SK-N-SH (cell line): Measurements from ENCODE around the gene KCNC3. TPM values are rescaled to one million over a fixed set of nuclear protein-coding genes. Genes with fewer than 3 reads are reported as not detected.

Source experiments
- CTCF ChIA-PET: fragments of 300-600, 350-600 bp; formaldehyde crosslinking; extraction: SDS; loops from one replicate; lab custom pipeline; 2021; lab: Yijun Ruan, JAX
- POLR2A ChIA-PET: fragments of 350-600 bp; sonication (Branson Sonifier 250); formaldehyde crosslinking; extraction: SDS; loops from one replicate; lab custom pipeline; 2020; ENCODE audit warnings: antibody characterized with exemption, inconsistent platforms; lab: Yijun Ruan, JAX
- DNase-seq: peaks from one replicate; pipeline ENCODE4 v3.0.0; 2012
- H2AFZ ChIP-seq: fragments of 200-600 bp; sonication (generic); 2 replicates; pipeline ENCODE4 v1.8.1; 2016; ENCODE audit warnings: antibody characterized with exemption, mild to moderate bottlenecking, low read depth
- H3F3A ChIP-seq: fragments of 200-600 bp; sonication (generic); replicated peaks from 2 replicates; pipeline ENCODE3; 2016; ENCODE audit warnings: antibody characterized with exemption, mild to moderate bottlenecking; ENCODE audit not compliant: insufficient read depth
- H3K27ac ChIP-seq, 2 experiments: fragments of 200-500 bp in 1 of 2; fragments of 200-600 bp in 1 of 2; sonication (Bioruptor generic) in 1 of 2; sonication (generic), shearing (Covaris generic) in 1 of 2; 2 replicates each; pipeline versions ENCODE4 v1.5.1 to v1.6.1; 2014 to 2016; ENCODE audit warnings: low read depth in 2 of 2, inconsistent platforms in 1 of 2, low read length in 1 of 2, mild to moderate bottlenecking in 1 of 2, mixed read lengths in 1 of 2
- H3K27me3 ChIP-seq: fragments of 200-600 bp; sonication (generic), shearing (Covaris generic); 2 replicates; pipeline ENCODE4 v1.6.1; 2016; ENCODE audit warnings: mixed run types; ENCODE audit not compliant: insufficient read depth
- H3K36me3 ChIP-seq, 2 experiments: fragments of 200-500 bp in 1 of 2; fragments of 200-600 bp in 1 of 2; sonication (Bioruptor generic) in 1 of 2; sonication (generic) in 1 of 2; replicated peaks in 1 of 2; 2 replicates each; pipeline versions ENCODE3 to v1.5.1; 2014 to 2016; ENCODE audit warnings: low read length in 1 of 2, mild to moderate bottlenecking in 1 of 2; ENCODE audit not compliant: insufficient read depth in 2 of 2, control insufficient read depth in 1 of 2
- H3K4me1 ChIP-seq, 2 experiments: fragments of 200-500 bp in 1 of 2; fragments of 200-600 bp in 1 of 2; sonication (Bioruptor generic) in 1 of 2; sonication (generic), shearing (Covaris generic) in 1 of 2; 2 replicates each; pipeline versions ENCODE4 v1.5.1 to v1.6.1; 2014 to 2016; ENCODE audit warnings: low read depth in 1 of 2, low read length in 1 of 2, mixed run types in 1 of 2; ENCODE audit not compliant: insufficient read depth in 2 of 2, control insufficient read depth in 1 of 2
- H3K4me2 ChIP-seq: fragments of 200-600 bp; sonication (generic), shearing (Covaris generic); 2 replicates; pipeline ENCODE4 v1.6.1; 2017; ENCODE audit warnings: mixed run types
- H3K4me3 ChIP-seq, 2 experiments: fragments of 200-500 bp in 1 of 2; fragments of 200-600 bp in 1 of 2; sonication (Bioruptor generic) in 1 of 2; sonication (generic), shearing (Covaris generic) in 1 of 2; 2 replicates each; pipeline versions ENCODE4 v1.5.1 to v1.8.1; 2014 to 2016; ENCODE audit warnings: low read depth in 2 of 2, inconsistent platforms in 1 of 2, low read length in 1 of 2, mild to moderate bottlenecking in 1 of 2, mixed read lengths in 1 of 2, moderate library complexity in 1 of 2
- H3K79me2 ChIP-seq: fragments of 200-600 bp; sonication (generic); 2 replicates; pipeline ENCODE4 v1.8.1; 2017; ENCODE audit warnings: mild to moderate bottlenecking; ENCODE audit not compliant: insufficient read depth
- H3K9ac ChIP-seq: fragments of 200-600 bp; sonication (generic); 2 replicates; pipeline ENCODE4 v1.6.1; 2017; ENCODE audit warnings: mixed run types
- H3K9me2 ChIP-seq: fragments of 200-600 bp; sonication (generic); 2 replicates; pipeline ENCODE4 v1.6.1; 2017; ENCODE audit warnings: mixed run types
- H3K9me3 ChIP-seq: fragments of 200-600 bp; sonication (generic); 2 replicates; pipeline ENCODE4 v1.6.1; 2017; ENCODE audit warnings: mixed run types, mild to moderate bottlenecking, moderate library complexity
- H4K20me1 ChIP-seq: fragments of 200-600 bp; sonication (generic); 2 replicates; pipeline ENCODE4 v1.6.1; 2017; ENCODE audit warnings: mild to moderate bottlenecking, mixed run types; ENCODE audit not compliant: insufficient read depth
- EZH2phosphoT487 ChIP-seq: fragments of 200-600 bp; sonication (generic); IDR thresholded peaks from 2 replicates; pipeline ENCODE4 v1.6.1; 2017; ENCODE audit warnings: low read depth, mixed run types, mild to moderate bottlenecking, antibody characterized with exemption, moderate library complexity, borderline replicate concordance
- FOSL2 ChIP-seq: IDR thresholded peaks from 2 replicates; pipeline ENCODE4 v1.4.0; 2012; ENCODE audit warnings: low read depth, mild to moderate bottlenecking, moderate library complexity, borderline replicate concordance
- FOXM1 ChIP-seq: IDR thresholded peaks from 2 replicates; pipeline ENCODE4 v1.4.0; 2012; ENCODE audit warnings: low read depth, mild to moderate bottlenecking
- GATA2 ChIP-seq: sonication (generic); formaldehyde crosslinking; IDR thresholded peaks from 2 replicates; pipeline ENCODE4 v1.5.0; 2020; ENCODE audit warnings: mild to moderate bottlenecking, missing genetic modification reagents
- JUND ChIP-seq: IDR thresholded peaks from 2 replicates; pipeline ENCODE4 v1.4.0; 2012
- MEF2A ChIP-seq: IDR thresholded peaks from 2 replicates; pipeline ENCODE4 v1.4.0; 2012; ENCODE audit warnings: low read depth, borderline replicate concordance
- MXI1 ChIP-seq: IDR thresholded peaks from 2 replicates; pipeline ENCODE4 v1.6.1; 2012; ENCODE audit warnings: mild to moderate bottlenecking, low read depth, low read length, improper control_type of control experiment
- POLR2AphosphoS5 ChIP-seq: IDR thresholded peaks from 2 replicates; pipeline ENCODE4 v1.6.1; 2012; ENCODE audit warnings: low read depth, low read length
- RCOR1 ChIP-seq: fragments of 150-350 bp; IDR thresholded peaks from 2 replicates; pipeline ENCODE4 v1.6.1; 2017; ENCODE audit warnings: antibody characterized with exemption, low read length
- RFX5 ChIP-seq: IDR thresholded peaks from 2 replicates; pipeline ENCODE4 v1.6.1; 2012; ENCODE audit warnings: mild to moderate bottlenecking, improper control_type of control experiment, low read length
- SMC3 ChIP-seq: IDR thresholded peaks from 2 replicates; pipeline ENCODE4 v1.6.1; 2012; ENCODE audit warnings: low read depth, low read length, improper control_type of control experiment
- TEAD4 ChIP-seq: IDR thresholded peaks from 2 replicates; pipeline ENCODE4 v1.4.0; 2012; ENCODE audit warnings: mild to moderate bottlenecking, borderline replicate concordance; ENCODE audit not compliant: insufficient read depth
- YY1 ChIP-seq: IDR thresholded peaks from 2 replicates; pipeline ENCODE4 v1.4.0; 2012; ENCODE audit warnings: low read depth, mild to moderate bottlenecking
- ZBTB33 ChIP-seq: IDR thresholded peaks from 2 replicates; pipeline ENCODE4 v1.4.0; 2012; ENCODE audit warnings: low read depth, borderline replicate concordance
- WGBS: methylation state at CpG from one replicate; pipeline ENCODE4 v1.1.6; 2017; ENCODE audit warnings: low lambda C conversion rate; 5-methylcytosine and 5-hydroxymethylcytosine counted together
- polyA plus RNA-seq, 3 experiments: library from polyadenylated mRNA; depleted of rRNA; stranded (reverse); fragments of >200 nt; gene quantifications; 2 replicates each; pipeline ENCODE4 v1.2.3, GENCODE V29; 2012

KCNC3 gene
- polyA plus RNA-seq, 1 of the 3 experiments (the other 2 are of a cell fraction): 0.30 TPM

GRCh38 chr19:50293263-50294004 is 35.7 kb downstream of the KCNC3 start:
- DNase-seq: no peak
- Histone ChIP-seq H3K4me2 (no peak overlapping the region), H4K20me1 (no peaks in the 10 kb centered on the region), H3K9me3 (no peaks in the 10 kb centered on the region), H2AFZ (no peak overlapping the region), H3K27me3 (peaks cover 37% of the 10 kb centered on the region), H3K27ac (no peak overlapping the region), H3K79me2 (no peaks in the 10 kb centered on the region), H3K9ac (no peak overlapping the region), H3F3A (no peaks in the 10 kb centered on the region), H3K9me2 (no peaks in the 10 kb centered on the region), H3K36me3 (no peaks in the 10 kb centered on the region), H3K4me3 (no peak overlapping the region), H3K4me1 (no peaks in the 10 kb centered on the region)
- POLR2A ChIA-PET: no interaction called here
- no peak for TF ChIP-seq ZBTB33
- TF ChIP-seq TEAD4: no peak
- no peak for TF ChIP-seq YY1
- TF ChIP-seq RFX5: no peak
- no peak for TF ChIP-seq JUND
- no peak for TF ChIP-seq RCOR1
- TF ChIP-seq MEF2A: no peak
- no peak for TF ChIP-seq GATA2 (CRISPR knock-in tag)
- TF ChIP-seq SMC3: no peak
- no peak for TF ChIP-seq POLR2AphosphoS5
- TF ChIP-seq FOXM1: no peak
- 31% methylated on average over 14 of the region's 14 CpGs for WGBS
- CTCF ChIA-PET: no interaction called here

GRCh38 chr19:50292216-50292827 is 36.9 kb downstream of the KCNC3 start:
- CTCF ChIA-PET: interaction anchor here (1.2 kb wide), 1 partner anchor 10 kb away, joined by 3 read pairs; no protein-coding TSS in a partner anchor
- no peak for DNase-seq
- Histone ChIP-seq H3F3A (no peaks in the 10 kb centered on the region), H3K36me3 (no peaks in the 10 kb centered on the region), H3K79me2 (no peaks in the 10 kb centered on the region)
- TF ChIP-seq SMC3 (no peak), FOXM1 (no peak), FOSL2 (no peak), MXI1 (no peak), EZH2phosphoT487 (no peak)
- TF ChIP-seq, all 33 proteins: peak for 0
- H3K9me2 ChIP-seq: no peaks in the 10 kb centered on the region
- H3K4me1 ChIP-seq: no peaks in the 10 kb centered on the region
- no peaks in the 10 kb centered on the region for H4K20me1 ChIP-seq
- H3K9ac ChIP-seq: no peak overlapping the region
- peaks cover 33% of the 10 kb centered on the region for H3K27me3 ChIP-seq
- WGBS: 17% methylated on average over 10 of the region's 11 CpGs
- no peaks in the 10 kb centered on the region for H3K9me3 ChIP-seq
- H3K4me2 ChIP-seq: no peak overlapping the region
- no peak overlapping the region for H3K27ac ChIP-seq
- POLR2A ChIA-PET: no interaction called here
- no peak overlapping the region for H3K4me3 ChIP-seq
- H2AFZ ChIP-seq: no peak overlapping the region
